H1 (cell line): ENCODE measurements around the gene STOML2. TPM values are rescaled to one million over a fixed set of nuclear protein-coding genes. Genes with fewer than 3 reads are reported as not detected.

Experiments used
- CTCF ChIA-PET: fragments of 300-600 bp; sonication (Branson Sonifier 250); formaldehyde crosslinking; loops from one replicate; lab custom pipeline; 2021; ENCODE audit not compliant: partially characterized antibody; lab: Charles Lee
- POLR2A ChIA-PET: fragments of 300-600 bp; sonication (Branson Sonifier 250); formaldehyde crosslinking; loops from one replicate; lab custom pipeline; 2021; ENCODE audit warnings: inconsistent platforms; ENCODE audit not compliant: partially characterized antibody; lab: Charles Lee
- DNase-seq, 2 experiments: peaks; one replicate each; pipeline versions ENCODE4 v3.0.0 to v3.0.0-alpha.2; 2010 to 2022; ENCODE audit warnings: low spot score in 2 of 2, low read depth in 1 of 2, mixed read lengths in 1 of 2
- FAIRE-seq: peaks from 2 replicates; lab custom pipeline; 2011; peaks lifted over from hg19 to GRCh38; lab: Jason Lieb, UNC
- H2AFZ ChIP-seq: 2 replicates; pipeline ENCODE4 v1.8.1; 2012; ENCODE audit warnings: low read length, inconsistent platforms
- H2AK5ac ChIP-seq: 2 replicates; pipeline ENCODE4 v1.6.1; 2013; ENCODE audit warnings: low read depth, low read length
- H2BK120ac ChIP-seq: replicated peaks from 2 replicates; pipeline ENCODE3; 2013; ENCODE audit warnings: low read depth, low read length, inconsistent platforms
- H2BK12ac ChIP-seq: 2 replicates; pipeline ENCODE4 v1.6.1; 2013; ENCODE audit warnings: low read depth, low read length
- H2BK15ac ChIP-seq: 2 replicates; pipeline ENCODE4 v1.6.1; 2013; ENCODE audit warnings: low read length
- H2BK20ac ChIP-seq: 2 replicates; pipeline ENCODE4 v1.6.1; 2013; ENCODE audit warnings: low read length
- H2BK5ac ChIP-seq: 2 replicates; pipeline ENCODE4 v1.6.1; 2013; ENCODE audit warnings: low read depth, low read length
- H3K14ac ChIP-seq: 2 replicates; pipeline ENCODE4 v1.6.1; 2013; ENCODE audit warnings: inconsistent platforms; ENCODE audit not compliant: insufficient read length
- H3K18ac ChIP-seq: 2 replicates; pipeline ENCODE4 v1.6.1; 2013; ENCODE audit warnings: low read length; ENCODE audit errors: extremely low read depth
- H3K23ac ChIP-seq: 2 replicates; pipeline ENCODE4 v1.6.1; 2013; ENCODE audit warnings: inconsistent platforms; ENCODE audit not compliant: insufficient read length
- H3K23me2 ChIP-seq: 2 replicates; pipeline ENCODE4 v1.6.1; 2013; ENCODE audit warnings: low read depth, low read length
- H3K27ac ChIP-seq: 2 replicates; pipeline ENCODE4 v1.6.1; 2011; ENCODE audit warnings: low read depth, low read length, inconsistent platforms
- H3K27me3 ChIP-seq, 4 experiments: replicated peaks in 1 of 4; 1 replicate in 1 of 4; 2 replicates in 3 of 4; pipeline versions ENCODE4 v1.6.1 to v1.8.1; 2011 to 2013; ENCODE audit warnings: low read length in 3 of 4, mild to moderate bottlenecking in 3 of 4, inconsistent platforms in 2 of 4, mixed read lengths in 2 of 4, moderate library complexity in 1 of 4; ENCODE audit not compliant: control insufficient read depth in 3 of 4, insufficient read depth in 3 of 4; ENCODE audit errors: extremely low read depth in 1 of 4
- H3K36me3 ChIP-seq, 4 experiments: 2 replicates each; pipeline versions ENCODE4 v1.6.1 to v1.8.1; 2011 to 2013; ENCODE audit warnings: mild to moderate bottlenecking in 4 of 4, low read length in 3 of 4, moderate library complexity in 2 of 4, control low read depth in 1 of 4, inconsistent platforms in 1 of 4; ENCODE audit not compliant: insufficient read depth in 4 of 4, control insufficient read depth in 2 of 4
- H3K4ac ChIP-seq: replicated peaks from 2 replicates; pipeline ENCODE3; 2013; ENCODE audit warnings: low read length, low read depth, mixed read lengths, inconsistent platforms; ENCODE audit not compliant: insufficient read length
- H3K4me1 ChIP-seq, 4 experiments: replicated peaks in 1 of 4; 1 replicate in 1 of 4; 2 replicates in 3 of 4; pipeline versions ENCODE4 v1.6.1 to v1.8.1; 2011 to 2013; ENCODE audit warnings: low read length in 3 of 4, inconsistent platforms in 2 of 4, mixed read lengths in 1 of 4; ENCODE audit not compliant: insufficient read depth in 4 of 4, control insufficient read depth in 3 of 4
- H3K4me2 ChIP-seq, 2 experiments: 2 replicates each; pipeline versions ENCODE4 v1.6.1 to v1.8.1; 2011 to 2013; ENCODE audit warnings: low read depth in 2 of 2, low read length in 2 of 2, control low read depth in 1 of 2, inconsistent platforms in 1 of 2, mild to moderate bottlenecking in 1 of 2; ENCODE audit not compliant: insufficient read depth in 1 of 2
- H3K4me3 ChIP-seq, 4 experiments: fragments of 200-600, 300-600 bp in 1 of 4; sonication (generic), shearing (Covaris generic), sonication (Bioruptor Twin) in 1 of 4; 2 replicates each; pipeline versions ENCODE4 v1.5.1 to v1.8.1; 2011 to 2016; ENCODE audit warnings: low read length in 4 of 4, low read depth in 3 of 4, control low read depth in 2 of 4, inconsistent platforms in 2 of 4, mild to moderate bottlenecking in 2 of 4, mixed read lengths in 1 of 4, moderate library complexity in 1 of 4; ENCODE audit not compliant: insufficient read depth in 2 of 4; ENCODE audit errors: extremely low read depth in 1 of 4
- H3K56ac ChIP-seq: replicated peaks from 2 replicates; pipeline ENCODE3; 2013; ENCODE audit warnings: low read depth, mild to moderate bottlenecking, mixed read lengths, low read length, inconsistent platforms; ENCODE audit not compliant: insufficient read length
- H3K79me1 ChIP-seq: 2 replicates; pipeline ENCODE4 v1.6.1; 2013; ENCODE audit warnings: low read depth, low read length, control low read depth
- H3K79me2 ChIP-seq, 2 experiments: 2 replicates each; pipeline versions ENCODE4 v1.6.1 to v1.8.1; 2012 to 2013; ENCODE audit warnings: low read length in 2 of 2, mild to moderate bottlenecking in 2 of 2, inconsistent platforms in 1 of 2; ENCODE audit not compliant: insufficient read depth in 2 of 2, control insufficient read depth in 1 of 2
- H3K9ac ChIP-seq, 4 experiments: replicated peaks in 1 of 4; 1 replicate in 1 of 4; 2 replicates in 3 of 4; pipeline versions ENCODE4 v1.6.1 to v1.8.1; 2011 to 2013; ENCODE audit warnings: low read depth in 3 of 4, low read length in 3 of 4, control low read depth in 2 of 4, mild to moderate bottlenecking in 2 of 4, moderate library complexity in 2 of 4, inconsistent platforms in 1 of 4; ENCODE audit errors: extremely low read depth in 1 of 4
- H3K9me3 ChIP-seq, 2 experiments: 2 replicates each; pipeline versions ENCODE4 v1.6.1 to v1.8.1; 2012 to 2013; ENCODE audit warnings: mild to moderate bottlenecking in 2 of 2, moderate library complexity in 2 of 2, control low read depth in 1 of 2, inconsistent platforms in 1 of 2, low read depth in 1 of 2, low read length in 1 of 2, mixed read lengths in 1 of 2; ENCODE audit not compliant: insufficient read depth in 2 of 2
- H4K20me1 ChIP-seq, 2 experiments: replicated peaks in 1 of 2; 2 replicates each; pipeline versions ENCODE3 to v1.8.1; 2011 to 2013; ENCODE audit warnings: inconsistent platforms in 2 of 2, low read length in 2 of 2, mild to moderate bottlenecking in 1 of 2; ENCODE audit not compliant: insufficient read depth in 2 of 2, control insufficient read depth in 1 of 2
- H4K5ac ChIP-seq: 2 replicates; pipeline ENCODE4 v1.6.1; 2013; ENCODE audit warnings: low read length, low read depth, mixed read lengths, inconsistent platforms; ENCODE audit not compliant: insufficient read length
- H4K8ac ChIP-seq: 2 replicates; pipeline ENCODE4 v1.8.0; 2013; ENCODE audit warnings: mild to moderate bottlenecking, moderate library complexity, low read length, inconsistent platforms; ENCODE audit not compliant: insufficient read depth; ENCODE audit errors: extremely low read depth
- H4K91ac ChIP-seq: replicated peaks from 2 replicates; pipeline ENCODE3; 2013; ENCODE audit warnings: low read length, mixed read lengths, inconsistent platforms; ENCODE audit not compliant: insufficient read length
- JUND ChIP-seq: IDR thresholded peaks from 2 replicates; pipeline ENCODE4 v1.6.1; 2011; ENCODE audit warnings: mild to moderate bottlenecking, improper control_type of control experiment, low read length
- POU5F1 ChIP-seq: IDR thresholded peaks from 2 replicates; pipeline ENCODE4 v1.6.1; 2011; ENCODE audit warnings: low read depth, mild to moderate bottlenecking, low read length, moderate library complexity
- SAP30 ChIP-seq: fragments of 300-600 bp; sonication (generic); IDR thresholded peaks from 2 replicates; pipeline ENCODE4 v1.7.1; 2012; ENCODE audit warnings: low read length, moderate library complexity, mild to moderate bottlenecking, inconsistent platforms; ENCODE audit not compliant: insufficient read depth, insufficient replicate concordance
- SIX5 ChIP-seq: IDR thresholded peaks from 2 replicates; pipeline ENCODE4 v1.6.1; 2011; ENCODE audit warnings: mild to moderate bottlenecking, low read depth, low read length
- WGBS, 2 experiments: shearing (Covaris generic) in 1 of 2; methylation state at CpG; one replicate each; pipeline versions ENCODE4 v1.1.6 to v1.1.7; 2013 to 2015; ENCODE audit warnings: low lambda C conversion rate in 2 of 2, mixed read lengths in 2 of 2, inconsistent platforms in 1 of 2, low coverage in 1 of 2, missing lambda C conversion rate in 1 of 2; ENCODE audit not compliant: insufficient replicate concordance in 2 of 2, insufficient coverage in 1 of 2, insufficient read length in 1 of 2; ENCODE audit errors: extremely low coverage in 1 of 2, missing lambda C conversion rate in 1 of 2; 5-methylcytosine and 5-hydroxymethylcytosine counted together
- polyA plus RNA-seq, 7 experiments: library from polyadenylated mRNA; depleted of rRNA in 3 of 7; stranded (reverse) in 5 of 7; unstranded in 2 of 7; fragments of >200 nt in 5 of 7; fragments of 200-250 nt in 2 of 7; gene quantifications; 1 replicate in 5 of 7; 2 replicates in 1 of 7; 4 replicates in 1 of 7; pipeline versions ENCODE4 v1.2.1 to v1.2.3, GENCODE V29; 2011 to 2013; ENCODE audit warnings: missing spikeins in 2 of 7, mixed read lengths in 2 of 7
- total RNA-seq: library from RNA; stranded (reverse); fragmentation: NEBNext Ultra II Directional; extraction: Animal tissue kit (Norgen Biotek cat#: 25700); gene quantifications from 2 replicates; pipeline ENCODE4 v1.2.1, GENCODE V29; 2021

Gene STOML2
- total and polyA plus RNA-seq, 2 of the 8 experiments (the other 6 are each of a cell fraction or from before 2014, with no cell fraction given), result 203 to 256 TPM

- Histone ChIP-seq H3K4ac (no peak overlapping the region), H3K23ac (no peak overlapping the region), H3K27ac (peak overlapping the region; percentile 93; the same call in 1 of the 2 replicates), H2AK5ac (no peak overlapping the region), H2BK20ac (no peak overlapping the region), H2AFZ (no peak overlapping the region), H2BK120ac (no peak overlapping the region), H4K5ac (peak overlapping the region; percentile 18), H2BK12ac (no peak overlapping the region), H4K20me1 (peaks cover 19 to 35% of the 10 kb centered on the region in 2 experiments), H3K56ac (peak overlapping the region; percentile 78), H3K23me2 (peaks cover 3% of the 10 kb centered on the region; the same call in 1 of the 2 replicates), H3K14ac (no peak overlapping the region), H3K4me2 (peak overlapping the region; percentile 85 to 86), H4K8ac (peak overlapping the region; percentile 94; the same call in 1 of the 2 replicates), H2BK15ac (no peak overlapping the region), H3K4me1 (peaks cover 4 to 12% (median 7%) of the 10 kb centered on the region in 4 experiments), H3K4me3 (peak overlapping the region; percentile 75 to 94 (median 87)), H4K91ac (peak overlapping the region; percentile 19), H3K36me3 (peaks cover 24 to 51% (median 46%) of the 10 kb centered on the region in 4 experiments), H3K9me3 (no peaks in the 10 kb centered on the region), H3K79me1 (peaks cover 3% of the 10 kb centered on the region; the same call in 1 of the 2 replicates), H3K79me2 (peaks cover 38 to 53% of the 10 kb centered on the region in 2 experiments), H3K27me3 (no peaks in the 10 kb centered on the region), H2BK5ac (peak overlapping the region; percentile 87), H3K18ac (no peak overlapping the region), H3K9ac (peak overlapping the region; percentile 86 to 99 (median 93))
- DNase-seq (no peak), FAIRE-seq (no peak)
- POLR2A ChIA-PET, result interaction anchor here (0.6 to 17.6 kb wide), 32 partner anchors 9 to 1881 kb away, joined by 3 to 440 read pairs (median 6); partner anchors contain the start of genes ATOSB, CCDC107, DNAJB5 and FANCG
- CTCF ChIA-PET, result interaction anchor here (0.6 to 4.4 kb wide), 10 partner anchors 9 to 171 kb away, joined by 3 to 15 read pairs (median 4); partner anchors contain the start of genes FANCG and PIGO
- WGBS, 2 experiments, result 6% methylated on average over 20 of the region's 20 CpGs; no CpG with 5 or more reads in 1 of the 2 experiments
- no peak for TF ChIP-seq SIX5
- TF ChIP-seq JUND, result no peak
- no peak for TF ChIP-seq POU5F1
- peak; percentile 56 for TF ChIP-seq SAP30
These were observed 31.8 kb downstream of the STOML2 start for GRCh38 chr9:35070823-35071813.
